ENCODE measurements around the gene OCRL.
A peak's percentile ranks its signal among the peaks of the same experiment; 100 is the strongest.

OCRL gene

GRCh38 chrX:129618997-129619396 lies 78.9 kb downstream of the OCRL start:
- Histone ChIP-seq H3K4me1 (ENCODE audit: insufficient read depth, low read length, poor library complexity, severe bottlenecking) (no peaks in the 10 kb centered on the region), H3K4me2 (ENCODE audit: low read depth, low read length, poor library complexity, severe bottlenecking) (no peak overlapping the region), H3K9me2 (replicated peaks; ENCODE audit: low read depth, low read length) (no peaks in the 10 kb centered on the region), H3K79me2 (ENCODE audit: insufficient read depth, low read length) (no peaks in the 10 kb centered on the region), H3K36me3 (ENCODE audit: insufficient read depth, low read length) (no peaks in the 10 kb centered on the region), H3K4me3 (ENCODE audit: low read length, poor library complexity, severe bottlenecking) (no peak overlapping the region), H4K20me1 (ENCODE audit: insufficient read depth, low read length, poor library complexity, severe bottlenecking) (no peaks in the 10 kb centered on the region), H3K27me3 (ENCODE audit: insufficient read depth, low read length, poor library complexity, severe bottlenecking) (no peaks in the 10 kb centered on the region), H3K9ac (ENCODE audit: low read depth, low read length, poor library complexity, severe bottlenecking) (no peak overlapping the region), H3K9me3 (ENCODE audit: insufficient read depth, low read depth, low read length) (no peaks in the 10 kb centered on the region), H2AFZ (ENCODE audit: low read length) (no peak overlapping the region), H3F3A (ENCODE audit: low read depth) (no peaks in the 10 kb centered on the region)
- TF ChIP-seq EZH2phosphoT487 (IDR thresholded peaks at IDR 0.05; ENCODE audit: borderline replicate concordance) = no peak
- TF ChIP-seq, protein P1, sequence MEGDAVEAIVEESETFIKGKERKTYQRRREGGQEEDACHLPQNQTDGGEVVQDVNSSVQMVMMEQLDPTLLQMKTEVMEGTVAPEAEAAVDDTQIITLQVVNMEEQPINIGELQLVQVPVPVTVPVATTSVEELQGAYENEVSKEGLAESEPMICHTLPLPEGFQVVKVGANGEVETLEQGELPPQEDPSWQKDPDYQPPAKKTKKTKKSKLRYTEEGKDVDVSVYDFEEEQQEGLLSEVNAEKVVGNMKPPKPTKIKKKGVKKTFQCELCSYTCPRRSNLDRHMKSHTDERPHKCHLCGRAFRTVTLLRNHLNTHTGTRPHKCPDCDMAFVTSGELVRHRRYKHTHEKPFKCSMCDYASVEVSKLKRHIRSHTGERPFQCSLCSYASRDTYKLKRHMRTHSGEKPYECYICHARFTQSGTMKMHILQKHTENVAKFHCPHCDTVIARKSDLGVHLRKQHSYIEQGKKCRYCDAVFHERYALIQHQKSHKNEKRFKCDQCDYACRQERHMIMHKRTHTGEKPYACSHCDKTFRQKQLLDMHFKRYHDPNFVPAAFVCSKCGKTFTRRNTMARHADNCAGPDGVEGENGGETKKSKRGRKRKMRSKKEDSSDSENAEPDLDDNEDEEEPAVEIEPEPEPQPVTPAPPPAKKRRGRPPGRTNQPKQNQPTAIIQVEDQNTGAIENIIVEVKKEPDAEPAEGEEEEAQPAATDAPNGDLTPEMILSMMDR (conservative IDR thresholded peaks at IDR 0.05; ENCODE audit: low read length) = no peak

DNA sequence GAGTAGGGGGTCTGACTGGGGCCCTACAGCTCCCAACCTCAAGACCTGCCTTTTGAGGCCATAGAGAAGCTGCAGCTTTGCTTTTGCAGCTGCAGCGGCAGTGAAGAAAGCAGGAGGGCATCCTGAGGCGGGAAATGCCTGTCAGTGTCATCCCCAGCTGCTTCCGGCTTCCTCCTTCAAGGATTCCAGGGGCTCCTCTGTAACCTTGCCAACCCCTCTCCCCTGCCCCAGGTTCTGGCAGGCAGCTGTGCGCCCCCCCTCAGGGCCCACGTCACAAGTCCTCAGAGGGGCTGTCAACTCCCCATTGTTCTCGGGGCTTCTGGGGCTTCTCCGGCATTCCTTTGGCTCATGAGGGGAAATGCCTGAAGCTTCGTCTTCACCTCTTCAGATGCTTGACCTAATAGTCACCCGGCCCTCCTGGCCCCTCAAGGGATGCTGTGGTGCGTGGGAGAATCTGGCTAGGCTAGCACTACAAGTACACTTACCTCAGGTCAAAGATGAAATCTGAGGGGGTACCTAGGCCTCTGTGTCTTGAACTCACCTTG lies 82.8 kb downstream of the OCRL start:
- no peaks in the 10 kb centered on the region for H3K36me3 ChIP-seq (ENCODE audit: insufficient read depth, low read length)
- no peak for TF ChIP-seq EZH2phosphoT487 (IDR thresholded peaks at IDR 0.05; ENCODE audit: borderline replicate concordance)
- TF ChIP-seq, protein P1 (conservative IDR thresholded peaks at IDR 0.05; ENCODE audit: low read length) = no peak
- H3F3A ChIP-seq (ENCODE audit: low read depth) = no peaks in the 10 kb centered on the region
- H3K9ac ChIP-seq (ENCODE audit: low read depth, low read length, poor library complexity, severe bottlenecking) = no peak overlapping the region
- no peaks in the 10 kb centered on the region for H3K9me3 ChIP-seq (ENCODE audit: insufficient read depth, low read depth, low read length)
- no peaks in the 10 kb centered on the region for H4K20me1 ChIP-seq (ENCODE audit: insufficient read depth, low read length, poor library complexity, severe bottlenecking)
- no peaks in the 10 kb centered on the region for H3K9me2 ChIP-seq (replicated peaks; ENCODE audit: low read depth, low read length)
- H3K27me3 ChIP-seq (ENCODE audit: insufficient read depth, low read length, poor library complexity, severe bottlenecking) = no peaks in the 10 kb centered on the region
- H3K79me2 ChIP-seq (ENCODE audit: insufficient read depth, low read length) = no peaks in the 10 kb centered on the region
- H3K4me1 ChIP-seq (ENCODE audit: insufficient read depth, low read length, poor library complexity, severe bottlenecking) = no peaks in the 10 kb centered on the region
- no peak overlapping the region for H3K4me2 ChIP-seq (ENCODE audit: low read depth, low read length, poor library complexity, severe bottlenecking)
- no peak overlapping the region for H3K4me3 ChIP-seq (ENCODE audit: low read length, poor library complexity, severe bottlenecking)
- no peak overlapping the region for H2AFZ ChIP-seq (ENCODE audit: low read length)

GRCh38 chrX:129626026-129626425 lies 86.0 kb downstream of the OCRL start:
- no peak overlapping the region for H2AFZ ChIP-seq (ENCODE audit: low read length)
- no peaks in the 10 kb centered on the region for H3K9me2 ChIP-seq (replicated peaks; ENCODE audit: low read depth, low read length)
- no peaks in the 10 kb centered on the region for H3K36me3 ChIP-seq (ENCODE audit: insufficient read depth, low read length)
- H3K9ac ChIP-seq (ENCODE audit: low read depth, low read length, poor library complexity, severe bottlenecking) = no peak overlapping the region
- H3K4me3 ChIP-seq (ENCODE audit: low read length, poor library complexity, severe bottlenecking) = no peak overlapping the region
- no peaks in the 10 kb centered on the region for H3K27me3 ChIP-seq (ENCODE audit: insufficient read depth, low read length, poor library complexity, severe bottlenecking)
- TF ChIP-seq, protein P1 (conservative IDR thresholded peaks at IDR 0.05; ENCODE audit: low read length) = no peak
- TF ChIP-seq EZH2phosphoT487 (IDR thresholded peaks at IDR 0.05; ENCODE audit: borderline replicate concordance) = no peak
- H3K4me2 ChIP-seq (ENCODE audit: low read depth, low read length, poor library complexity, severe bottlenecking) = peak overlapping the region; percentile 24
- H4K20me1 ChIP-seq (ENCODE audit: insufficient read depth, low read length, poor library complexity, severe bottlenecking) = no peaks in the 10 kb centered on the region
- no peaks in the 10 kb centered on the region for H3K4me1 ChIP-seq (ENCODE audit: insufficient read depth, low read length, poor library complexity, severe bottlenecking)
- H3F3A ChIP-seq (ENCODE audit: low read depth) = no peaks in the 10 kb centered on the region
- no peaks in the 10 kb centered on the region for H3K79me2 ChIP-seq (ENCODE audit: insufficient read depth, low read length)
- no peaks in the 10 kb centered on the region for H3K9me3 ChIP-seq (ENCODE audit: insufficient read depth, low read depth, low read length)

All from Loucy (cell line).